HEK293 (cell line): ENCODE measurements around the gene HSPA4.

ENCODE experiments used
- CTCF ChIA-PET: fragments of 350-600 bp; formaldehyde crosslinking; extraction: SDS; loops from one replicate; lab custom pipeline; 2021; ENCODE audit warnings: antibody characterized with exemption; lab: Yijun Ruan, JAX
- POLR2A ChIA-PET: fragments of 300-600 bp; formaldehyde crosslinking; extraction: SDS; loops from one replicate; lab custom pipeline; 2020; ENCODE audit warnings: antibody characterized with exemption, inconsistent platforms; lab: Yijun Ruan, JAX
- H3K27ac ChIP-seq: fragments of 200-500 bp; sonication (Bioruptor generic); 2 replicates; pipeline ENCODE4 v1.5.1; 2014; ENCODE audit warnings: low read depth, low read length, control low read depth, inconsistent platforms; ENCODE audit errors: extremely low read depth
- H3K36me3 ChIP-seq, 2 experiments: fragments of 200-500 bp in 1 of 2; sonication (Bioruptor generic) in 1 of 2; 1 replicate in 1 of 2; 2 replicates in 1 of 2; pipeline ENCODE4 v1.5.1; 2014 to 2017; ENCODE audit warnings: inconsistent platforms in 2 of 2, low read length in 2 of 2; ENCODE audit not compliant: control insufficient read depth in 2 of 2, insufficient read depth in 1 of 2
- H3K4me1 ChIP-seq: fragments of 200-500 bp; sonication (Bioruptor generic); 2 replicates; pipeline ENCODE4 v1.5.1; 2014; ENCODE audit warnings: mild to moderate bottlenecking, low read length, inconsistent platforms; ENCODE audit not compliant: control insufficient read depth, insufficient read depth
- H3K4me3 ChIP-seq: 2 replicates; pipeline ENCODE4 v1.5.1; 2011; ENCODE audit warnings: low read depth, mild to moderate bottlenecking, control low read depth, low read length, moderate library complexity
- H3K9me3 ChIP-seq: fragments of 200-500 bp; sonication (Bioruptor generic); 2 replicates; pipeline ENCODE4 v1.5.1; 2014; ENCODE audit warnings: low read depth, low read length, inconsistent platforms; ENCODE audit not compliant: control insufficient read depth, insufficient read depth
- CTCF ChIP-seq: fragments of 450-650 bp; formaldehyde crosslinking; IDR thresholded peaks from 2 replicates; pipeline ENCODE4 v1.5.1; 2016; ENCODE audit warnings: missing biosample characterization, missing genetic modification characterization
- REST ChIP-seq: fragments of 450-650 bp; formaldehyde crosslinking; IDR thresholded peaks from 2 replicates; pipeline ENCODE4 v1.5.1; 2016; ENCODE audit warnings: missing biosample characterization, missing genetic modification characterization
- SP3 ChIP-seq: fragments of 450-650 bp; formaldehyde crosslinking; IDR thresholded peaks from 2 replicates; pipeline ENCODE4 v1.5.1; 2016; ENCODE audit warnings: missing biosample characterization, missing genetic modification characterization
- ZBTB7A ChIP-seq: fragments of 450-650 bp; formaldehyde crosslinking; IDR thresholded peaks from 2 replicates; pipeline ENCODE4 v1.5.1; 2016; ENCODE audit warnings: low read depth, missing biosample characterization, missing genetic modification characterization
- ZFP37 ChIP-seq: fragments of 450-650 bp; formaldehyde crosslinking; IDR thresholded peaks from 2 replicates; pipeline ENCODE4 v1.5.1; 2016; ENCODE audit warnings: missing biosample characterization, missing genetic modification characterization
- ZNF202 ChIP-seq: fragments of 450-650 bp; formaldehyde crosslinking; IDR thresholded peaks from 2 replicates; pipeline ENCODE4 v1.5.1; 2016; ENCODE audit warnings: missing biosample characterization, missing genetic modification characterization, borderline replicate concordance
- ZNF335 ChIP-seq: fragments of 450-650 bp; formaldehyde crosslinking; conservative IDR thresholded peaks from 2 replicates; pipeline ENCODE4 v1.5.1; 2016; ENCODE audit warnings: missing biosample characterization, missing genetic modification characterization
- ZNF354C ChIP-seq: fragments of 450-650 bp; formaldehyde crosslinking; IDR thresholded peaks from 2 replicates; pipeline ENCODE4 v1.5.1; 2016; ENCODE audit warnings: missing biosample characterization, missing genetic modification characterization, low read depth, borderline replicate concordance
- ZNF426 ChIP-seq: fragments of 450-650 bp; formaldehyde crosslinking; IDR thresholded peaks from 2 replicates; pipeline ENCODE4 v1.5.1; 2017; ENCODE audit warnings: missing biosample characterization, missing genetic modification characterization, mild to moderate bottlenecking, inconsistent platforms, moderate library complexity
- ZNF549 ChIP-seq: fragments of 450-650 bp; IDR thresholded peaks from 2 replicates; pipeline ENCODE4 v1.5.1; 2018; ENCODE audit warnings: missing biosample characterization, missing genetic modification characterization, mild to moderate bottlenecking, inconsistent platforms, moderate library complexity
- ZNF629 ChIP-seq: fragments of 450-650 bp; formaldehyde crosslinking; IDR thresholded peaks from 2 replicates; pipeline ENCODE4 v1.5.1; 2017; ENCODE audit warnings: missing biosample characterization, missing genetic modification characterization
- ZNF704 ChIP-seq: fragments of 450-650 bp; formaldehyde crosslinking; IDR thresholded peaks from 2 replicates; pipeline ENCODE4 v1.5.1; 2016; ENCODE audit warnings: missing biosample characterization, missing genetic modification characterization
- ZNF843 ChIP-seq: fragments of 450-650 bp; formaldehyde crosslinking; IDR thresholded peaks from 2 replicates; pipeline ENCODE4 v1.5.1; 2016; ENCODE audit warnings: missing biosample characterization, missing genetic modification characterization
- ZSCAN30 ChIP-seq: fragments of 450-650 bp; IDR thresholded peaks from 2 replicates; pipeline ENCODE4 v1.5.1; 2018; ENCODE audit warnings: missing biosample characterization, mild to moderate bottlenecking, missing genetic modification characterization, moderate library complexity
- TF ChIP-seq, protein P1 (sequence below): fragments of 450-650 bp; formaldehyde crosslinking; IDR thresholded peaks from 2 replicates; pipeline ENCODE4 v1.5.1; 2016; ENCODE audit warnings: missing biosample characterization, missing genetic modification characterization
- TF ChIP-seq, protein P2 (sequence below): fragments of 450-650 bp; formaldehyde crosslinking; IDR thresholded peaks from 2 replicates; pipeline ENCODE4 v1.5.1; 2016; ENCODE audit warnings: missing biosample characterization, missing genetic modification characterization
- TF ChIP-seq, protein P3 (sequence below): fragments of 450-650 bp; formaldehyde crosslinking; IDR thresholded peaks from 2 replicates; pipeline ENCODE4 v1.5.1; 2016; ENCODE audit warnings: missing biosample characterization, missing genetic modification characterization
- TF ChIP-seq, protein P4 (sequence below): fragments of 450-650 bp; formaldehyde crosslinking; IDR thresholded peaks from 2 replicates; pipeline ENCODE4 v1.5.1; 2016; ENCODE audit warnings: missing biosample characterization, missing genetic modification characterization

The HSPA4 gene

DNA sequence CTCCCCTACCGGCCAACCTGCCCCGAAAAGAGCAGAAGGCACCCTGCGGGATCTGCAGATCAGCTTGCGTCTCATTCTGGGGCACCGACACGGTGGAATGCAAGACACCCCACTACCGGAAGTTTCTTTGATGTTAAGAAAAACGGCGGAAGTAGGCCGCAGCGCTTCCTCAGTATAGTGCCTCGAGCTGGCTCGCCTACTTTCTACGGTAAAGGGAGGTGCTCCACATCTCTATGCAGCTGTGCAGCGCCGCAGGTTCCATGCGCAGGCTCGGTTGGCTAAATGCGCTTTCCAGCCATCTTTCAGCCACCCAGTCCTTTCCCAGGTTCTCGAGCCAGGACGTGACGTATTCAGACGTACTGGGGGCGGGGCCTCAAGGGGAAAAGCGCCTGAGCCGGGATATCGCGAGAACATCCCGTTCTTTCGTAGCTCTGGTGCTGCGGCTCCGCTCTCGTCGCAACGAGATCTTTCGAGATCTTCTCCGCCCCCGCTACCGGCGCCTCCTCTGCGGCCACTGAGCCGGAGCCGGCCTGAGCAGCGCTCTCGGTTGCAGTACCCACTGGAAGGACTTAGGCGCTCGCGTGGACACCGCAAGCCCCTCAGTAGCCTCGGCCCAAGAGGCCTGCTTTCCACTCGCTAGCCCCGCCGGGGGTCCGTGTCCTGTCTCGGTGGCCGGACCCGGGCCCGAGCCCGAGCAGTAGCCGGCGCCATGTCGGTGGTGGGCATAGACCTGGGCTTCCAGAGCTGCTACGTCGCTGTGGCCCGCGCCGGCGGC, at the start of gene HSPA4:
Gene HSPA4 (plus strand): TSS at position 472 of the 775 bp plus-strand sequence. CDS start 238 bp downstream, at position 710.
- CTCF ChIA-PET: interaction anchor here (0.7 kb wide), 1 partner anchor 244 kb away, joined by 4 read pairs; no protein-coding TSS in a partner anchor
- TF ChIP-seq ZNF202: no peak
- no peak; the same call in 1 of the 2 replicates for TF ChIP-seq CTCF (tag by site-specific recombination)
- no peak for TF ChIP-seq ZNF426
- TF ChIP-seq, protein P1, sequence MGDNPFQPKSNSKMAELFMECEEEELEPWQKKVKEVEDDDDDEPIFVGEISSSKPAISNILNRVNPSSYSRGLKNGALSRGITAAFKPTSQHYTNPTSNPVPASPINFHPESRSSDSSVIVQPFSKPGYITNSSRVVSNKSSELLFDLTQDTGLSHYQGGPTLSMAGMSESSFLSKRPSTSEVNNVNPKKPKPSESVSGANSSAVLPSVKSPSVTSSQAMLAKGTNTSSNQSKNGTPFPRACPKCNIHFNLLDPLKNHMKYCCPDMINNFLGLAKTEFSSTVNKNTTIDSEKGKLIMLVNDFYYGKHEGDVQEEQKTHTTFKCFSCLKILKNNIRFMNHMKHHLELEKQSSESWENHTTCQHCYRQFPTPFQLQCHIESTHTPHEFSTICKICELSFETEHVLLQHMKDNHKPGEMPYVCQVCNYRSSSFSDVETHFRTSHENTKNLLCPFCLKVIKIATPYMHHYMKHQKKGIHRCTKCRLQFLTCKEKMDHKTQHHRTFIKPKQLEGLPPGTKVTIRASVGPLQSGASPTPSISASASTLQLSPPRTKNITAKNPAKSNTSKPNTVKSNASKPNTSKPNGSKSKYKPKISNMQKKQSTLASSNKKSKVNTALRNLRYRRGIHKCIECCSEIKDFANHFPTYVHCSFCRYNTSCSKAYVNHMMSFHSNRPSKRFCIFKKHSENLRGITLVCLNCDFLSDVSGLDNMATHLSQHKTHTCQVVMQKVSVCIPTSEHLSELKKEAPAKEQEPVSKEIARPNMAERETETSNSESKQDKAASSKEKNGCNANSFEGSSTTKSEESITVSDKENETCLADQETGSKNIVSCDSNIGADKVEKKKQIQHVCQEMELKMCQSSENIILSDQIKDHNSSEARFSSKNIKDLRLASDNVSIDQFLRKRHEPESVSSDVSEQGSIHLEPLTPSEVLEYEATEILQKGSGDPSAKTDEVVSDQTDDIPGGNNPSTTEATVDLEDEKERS (tag by site-specific recombination): no peak
- TF ChIP-seq ZNF335 (tag by site-specific recombination): peak; percentile 58
- peak; percentile 31; the same call in 1 of the 2 replicates for TF ChIP-seq ZFP37 (tag by site-specific recombination)
- peak; percentile 99 for TF ChIP-seq ZNF629 (tag by site-specific recombination)
- peak; percentile 86 for TF ChIP-seq SP3 (tag by site-specific recombination)
- TF ChIP-seq ZNF549 (tag by site-specific recombination): no peak
- TF ChIP-seq ZBTB7A (tag by site-specific recombination): no peak
- peak; percentile 86 for TF ChIP-seq ZNF704 (tag by site-specific recombination)
- TF ChIP-seq REST: no peak; the same call in 1 of the 2 replicates
- no peak; the same call in 1 of the 2 replicates for TF ChIP-seq ZNF843 (tag by site-specific recombination)
- TF ChIP-seq, protein P2, sequence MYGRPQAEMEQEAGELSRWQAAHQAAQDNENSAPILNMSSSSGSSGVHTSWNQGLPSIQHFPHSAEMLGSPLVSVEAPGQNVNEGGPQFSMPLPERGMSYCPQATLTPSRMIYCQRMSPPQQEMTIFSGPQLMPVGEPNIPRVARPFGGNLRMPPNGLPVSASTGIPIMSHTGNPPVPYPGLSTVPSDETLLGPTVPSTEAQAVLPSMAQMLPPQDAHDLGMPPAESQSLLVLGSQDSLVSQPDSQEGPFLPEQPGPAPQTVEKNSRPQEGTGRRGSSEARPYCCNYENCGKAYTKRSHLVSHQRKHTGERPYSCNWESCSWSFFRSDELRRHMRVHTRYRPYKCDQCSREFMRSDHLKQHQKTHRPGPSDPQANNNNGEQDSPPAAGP (tag by site-specific recombination): no peak
- TF ChIP-seq, protein P3, sequence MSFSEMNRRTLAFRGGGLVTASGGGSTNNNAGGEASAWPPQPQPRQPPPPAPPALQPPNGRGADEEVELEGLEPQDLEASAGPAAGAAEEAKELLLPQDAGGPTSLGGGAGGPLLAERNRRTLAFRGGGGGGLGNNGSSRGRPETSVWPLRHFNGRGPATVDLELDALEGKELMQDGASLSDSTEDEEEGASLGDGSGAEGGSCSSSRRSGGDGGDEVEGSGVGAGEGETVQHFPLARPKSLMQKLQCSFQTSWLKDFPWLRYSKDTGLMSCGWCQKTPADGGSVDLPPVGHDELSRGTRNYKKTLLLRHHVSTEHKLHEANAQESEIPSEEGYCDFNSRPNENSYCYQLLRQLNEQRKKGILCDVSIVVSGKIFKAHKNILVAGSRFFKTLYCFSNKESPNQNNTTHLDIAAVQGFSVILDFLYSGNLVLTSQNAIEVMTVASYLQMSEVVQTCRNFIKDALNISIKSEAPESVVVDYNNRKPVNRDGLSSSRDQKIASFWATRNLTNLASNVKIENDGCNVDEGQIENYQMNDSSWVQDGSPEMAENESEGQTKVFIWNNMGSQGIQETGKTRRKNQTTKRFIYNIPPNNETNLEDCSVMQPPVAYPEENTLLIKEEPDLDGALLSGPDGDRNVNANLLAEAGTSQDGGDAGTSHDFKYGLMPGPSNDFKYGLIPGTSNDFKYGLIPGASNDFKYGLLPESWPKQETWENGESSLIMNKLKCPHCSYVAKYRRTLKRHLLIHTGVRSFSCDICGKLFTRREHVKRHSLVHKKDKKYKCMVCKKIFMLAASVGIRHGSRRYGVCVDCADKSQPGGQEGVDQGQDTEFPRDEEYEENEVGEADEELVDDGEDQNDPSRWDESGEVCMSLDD (tag by site-specific recombination): 0 out of 2 replicates have a peak, but pooled peaks have one; percentile 21
- TF ChIP-seq, protein P4, sequence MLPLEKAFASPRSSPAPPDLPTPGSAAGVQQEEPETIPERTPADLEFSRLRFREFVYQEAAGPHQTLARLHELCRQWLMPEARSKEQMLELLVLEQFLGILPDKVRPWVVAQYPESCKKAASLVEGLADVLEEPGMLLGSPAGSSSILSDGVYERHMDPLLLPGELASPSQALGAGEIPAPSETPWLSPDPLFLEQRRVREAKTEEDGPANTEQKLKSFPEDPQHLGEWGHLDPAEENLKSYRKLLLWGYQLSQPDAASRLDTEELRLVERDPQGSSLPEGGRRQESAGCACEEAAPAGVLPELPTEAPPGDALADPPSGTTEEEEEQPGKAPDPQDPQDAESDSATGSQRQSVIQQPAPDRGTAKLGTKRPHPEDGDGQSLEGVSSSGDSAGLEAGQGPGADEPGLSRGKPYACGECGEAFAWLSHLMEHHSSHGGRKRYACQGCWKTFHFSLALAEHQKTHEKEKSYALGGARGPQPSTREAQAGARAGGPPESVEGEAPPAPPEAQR (tag by site-specific recombination): no peak
- TF ChIP-seq ZSCAN30 (tag by site-specific recombination): peak; percentile 67
- no peak for TF ChIP-seq ZNF354C (tag by site-specific recombination)

More for the DNA sequence above, at the start of gene HSPA4:
- no peaks in the 10 kb centered on the region for H3K36me3 ChIP-seq
- H3K4me3 ChIP-seq: peak within 1 kb of the TSS; percentile 94
- H3K27ac ChIP-seq: peak within 1 kb of the TSS; percentile 97
- POLR2A ChIA-PET: interaction anchor here (0.7 to 2.6 kb wide), 18 partner anchors 8 to 990 kb away, joined by 3 to 23 read pairs (median 4); partner anchors contain the start of genes AFF4, GDF9 and UQCRQ
- H3K9me3 ChIP-seq: no peaks in the 10 kb centered on the region
- H3K4me1 ChIP-seq: peaks cover 19% of the 10 kb centered on the region
